Liver (tissue), 3 donors: ENCODE measurements around the gene DPP6.

Experiments used
- CTCF ChIP-seq: fragments of 150-350 bp; IDR thresholded peaks from 2 replicates; pipeline ENCODE4 v1.5.1; 2017; ENCODE audit warnings: improper control_type of control experiment, low read depth, low read length; ENCODE audit not compliant: missing input control
- MAX ChIP-seq: IDR thresholded peaks from 2 replicates; pipeline ENCODE4 v1.6.1; 2016; ENCODE audit warnings: antibody characterized with exemption
- RAD21 ChIP-seq, 2 donors: IDR thresholded peaks; 2 replicates each; pipeline ENCODE4 v1.6.1; 2016; ENCODE audit warnings: antibody characterized with exemption in 2 of 2, mild to moderate bottlenecking in 2 of 2
- SP1 ChIP-seq: IDR thresholded peaks from 2 replicates; pipeline ENCODE4 v1.6.1; 2018; ENCODE audit warnings: antibody characterized with exemption, mild to moderate bottlenecking
- TAF1 ChIP-seq: conservative IDR thresholded peaks from 2 replicates; pipeline ENCODE4 v1.6.1; 2016; ENCODE audit warnings: antibody characterized with exemption, mild to moderate bottlenecking
- donor health status: healthy.
- donor health status: healthy.

GRCh38 chr7:154200241-154200640 is 148.0 kb downstream of the DPP6 start:
- TF ChIP-seq CTCF (no peak), SP1 (no peak), RAD21 (IDR thresholded peaks at IDR 0.05) (no peak), MAX (no peak), TAF1 (no peak)
